ENCODE results near the gene UBE2E1.

Gene UBE2E1

DNA sequence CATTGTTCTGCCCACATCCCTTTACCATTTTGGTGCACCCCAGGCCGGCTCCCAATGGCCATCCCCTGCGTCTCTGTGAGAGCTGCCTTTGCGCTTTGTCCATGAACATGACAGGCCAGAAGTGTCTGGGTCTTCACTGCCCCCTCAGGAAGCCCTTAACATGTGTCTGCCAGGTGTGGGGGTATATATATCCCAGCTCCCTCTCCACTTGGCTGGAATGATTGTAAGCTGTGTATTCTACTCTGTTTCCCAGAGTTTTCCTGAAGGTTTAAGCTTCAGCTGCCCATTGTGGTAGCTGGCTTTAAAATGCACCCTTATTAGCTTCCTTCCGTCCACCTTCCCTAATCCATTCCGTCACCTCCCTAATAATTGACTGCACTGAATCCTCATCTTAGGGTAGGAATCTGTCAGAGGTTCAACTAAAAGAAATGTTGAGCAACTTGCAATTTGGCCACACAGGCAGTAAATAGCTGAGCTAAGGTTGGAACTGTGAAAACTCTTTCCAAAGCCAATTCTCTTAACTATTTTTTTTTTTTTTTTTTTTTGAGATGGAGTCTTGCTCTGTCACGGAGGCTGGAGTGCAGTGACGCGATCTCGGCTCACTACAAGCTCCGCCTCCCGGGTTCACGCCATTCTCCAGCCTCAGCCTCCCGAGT, 30.4 kb upstream of the UBE2E1 start:
- Histone ChIP-seq H3K4me3 (no peak overlapping the region), H3K27ac (no peak overlapping the region), H3K27me3 (no peaks in the 10 kb centered on the region), H3K36me3 (no peaks in the 10 kb centered on the region), H3K4me1 (peaks cover 0 to 5% (median 2%) of the 10 kb centered on the region in 4 donors), H3K9me3 (no peaks in the 10 kb centered on the region)
- TF ChIP-seq, protein P1, sequence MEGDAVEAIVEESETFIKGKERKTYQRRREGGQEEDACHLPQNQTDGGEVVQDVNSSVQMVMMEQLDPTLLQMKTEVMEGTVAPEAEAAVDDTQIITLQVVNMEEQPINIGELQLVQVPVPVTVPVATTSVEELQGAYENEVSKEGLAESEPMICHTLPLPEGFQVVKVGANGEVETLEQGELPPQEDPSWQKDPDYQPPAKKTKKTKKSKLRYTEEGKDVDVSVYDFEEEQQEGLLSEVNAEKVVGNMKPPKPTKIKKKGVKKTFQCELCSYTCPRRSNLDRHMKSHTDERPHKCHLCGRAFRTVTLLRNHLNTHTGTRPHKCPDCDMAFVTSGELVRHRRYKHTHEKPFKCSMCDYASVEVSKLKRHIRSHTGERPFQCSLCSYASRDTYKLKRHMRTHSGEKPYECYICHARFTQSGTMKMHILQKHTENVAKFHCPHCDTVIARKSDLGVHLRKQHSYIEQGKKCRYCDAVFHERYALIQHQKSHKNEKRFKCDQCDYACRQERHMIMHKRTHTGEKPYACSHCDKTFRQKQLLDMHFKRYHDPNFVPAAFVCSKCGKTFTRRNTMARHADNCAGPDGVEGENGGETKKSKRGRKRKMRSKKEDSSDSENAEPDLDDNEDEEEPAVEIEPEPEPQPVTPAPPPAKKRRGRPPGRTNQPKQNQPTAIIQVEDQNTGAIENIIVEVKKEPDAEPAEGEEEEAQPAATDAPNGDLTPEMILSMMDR (IDR thresholded peaks at IDR 0.05) = no peak
- DNase-seq = no peak
- intact Hi-C loops (cut with DNase I; ENCODE audit: low total_unique reads) = no loop called here

DNA sequence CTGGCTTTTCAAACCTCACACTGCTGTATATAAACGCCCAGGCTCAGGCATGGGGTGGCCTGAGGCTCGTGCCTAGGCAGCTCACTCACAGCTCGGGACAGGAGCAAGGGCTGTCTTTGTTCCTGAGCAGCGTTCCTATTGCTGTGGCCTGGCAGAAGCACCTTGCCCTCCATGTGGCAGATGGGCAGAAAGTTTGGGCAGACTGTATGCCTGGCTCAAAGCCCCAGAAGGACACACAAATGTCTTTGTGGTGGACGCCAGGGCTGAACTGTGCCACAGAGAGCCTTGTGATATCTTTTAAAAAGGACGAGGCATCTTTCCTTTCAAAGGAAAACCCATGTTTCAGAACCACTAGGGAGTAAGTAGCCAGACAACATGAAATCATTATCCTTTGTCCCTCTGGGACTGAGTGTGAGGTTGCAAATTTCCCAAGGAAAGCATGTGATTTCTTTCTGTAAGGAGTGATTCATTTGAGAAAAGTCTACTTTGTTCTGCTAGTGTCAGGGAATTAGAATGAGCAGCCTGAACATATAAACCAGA, 29.3 kb upstream of the UBE2E1 start:
- DNase-seq = peak in 1 of 2 donors; percentile 25
- peak overlapping the region; percentile 24 to 52 for H3K27ac ChIP-seq
- H3K27me3 ChIP-seq = no peaks in the 10 kb centered on the region
- H3K36me3 ChIP-seq = no peaks in the 10 kb centered on the region
- peaks cover 0 to 5% (median 2%) of the 10 kb centered on the region in 4 donors for H3K4me1 ChIP-seq
- no peak overlapping the region for H3K4me3 ChIP-seq
- intact Hi-C loops (cut with DNase I; ENCODE audit: low total_unique reads) = no loop called here
- TF ChIP-seq, protein P1 (IDR thresholded peaks at IDR 0.05) = no peak
- H3K9me3 ChIP-seq = no peaks in the 10 kb centered on the region

DNA sequence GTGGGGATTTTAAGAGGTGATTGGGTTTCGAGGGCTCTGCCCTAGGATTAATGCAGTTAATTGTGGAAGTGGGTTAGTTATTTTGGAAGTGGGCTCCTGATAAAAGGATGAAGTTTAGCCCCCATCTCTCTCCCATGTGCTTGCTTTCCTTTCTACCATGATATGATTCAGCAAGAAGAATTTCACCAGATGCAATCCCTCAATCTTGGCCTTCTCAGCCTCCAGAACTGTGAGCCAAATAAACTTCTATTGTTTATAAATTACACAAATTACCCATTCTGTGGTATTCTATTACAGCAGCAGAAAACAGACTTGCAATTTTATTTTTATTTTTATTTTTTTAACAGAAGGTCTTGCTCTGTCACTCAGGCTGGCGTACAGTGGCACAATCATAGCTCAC, 27.3 kb upstream of the UBE2E1 start:
- DNase-seq = no peak
- no peaks in the 10 kb centered on the region for H3K9me3 ChIP-seq
- peaks cover 0 to 5% (median 2%) of the 10 kb centered on the region in 4 donors for H3K4me1 ChIP-seq
- intact Hi-C loops (cut with DNase I; ENCODE audit: low total_unique reads) = no loop called here
- H3K27me3 ChIP-seq = peaks cover 0 to 4% of the 10 kb centered on the region in 2 donors
- no peak overlapping the region for H3K4me3 ChIP-seq
- H3K27ac ChIP-seq = no peak overlapping the region
- TF ChIP-seq, protein P1 (IDR thresholded peaks at IDR 0.05) = no peak
- no peaks in the 10 kb centered on the region for H3K36me3 ChIP-seq

DNA sequence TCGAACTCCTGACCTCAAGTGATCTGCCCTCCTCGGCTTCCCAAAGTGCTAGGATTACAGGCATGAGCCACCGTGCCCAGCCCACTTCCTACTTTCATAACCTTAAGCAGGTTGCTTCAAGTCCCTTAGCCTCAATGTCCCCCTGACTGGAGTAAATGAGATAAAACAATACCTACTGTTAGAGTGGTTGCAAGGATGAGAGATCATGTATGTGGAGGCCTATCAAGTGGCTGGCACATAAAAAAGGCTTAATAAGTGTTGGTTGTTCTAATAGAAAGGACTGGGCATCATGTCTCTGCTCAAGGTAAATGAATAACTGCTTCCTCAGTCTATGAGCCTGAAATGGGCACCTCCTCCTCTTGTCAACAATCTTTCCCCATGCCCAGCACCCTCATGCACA, 25.9 kb upstream of the UBE2E1 start:
- TF ChIP-seq, protein P1 (IDR thresholded peaks at IDR 0.05) = no peak
- Histone ChIP-seq H3K9me3 (no peaks in the 10 kb centered on the region), H3K27ac (no peak overlapping the region), H3K4me1 (peaks cover 0 to 5% (median 2%) of the 10 kb centered on the region in 4 donors), H3K4me3 (no peak overlapping the region), H3K36me3 (no peaks in the 10 kb centered on the region), H3K27me3 (peaks cover 0 to 4% of the 10 kb centered on the region in 2 donors)
- DNase-seq = no peak
- intact Hi-C loops (cut with DNase I; ENCODE audit: low total_unique reads) = no loop called here

DNA sequence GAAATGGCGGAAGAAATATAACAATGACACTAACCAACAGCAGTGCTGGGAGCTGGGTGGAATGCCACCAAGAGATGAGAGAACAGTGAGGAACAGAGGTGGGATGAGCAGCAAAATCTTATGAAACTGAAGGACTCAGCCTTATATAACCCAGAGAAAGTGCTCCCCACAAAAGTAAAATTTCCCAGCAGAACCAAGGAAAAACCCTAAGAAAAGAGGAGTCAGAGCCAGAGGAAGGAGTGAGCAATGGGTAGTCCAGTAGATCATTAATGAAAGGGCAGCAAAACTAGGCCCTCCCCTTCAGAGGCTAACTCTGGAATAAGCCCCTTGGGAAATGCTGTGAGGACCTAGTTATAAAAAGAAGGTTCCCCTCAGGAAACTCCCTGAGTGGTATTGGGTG, 24.7 kb upstream of the UBE2E1 start:
- Histone ChIP-seq H3K27ac (no peak overlapping the region), H3K4me1 (peaks cover 0 to 4% (median 2%) of the 10 kb centered on the region in 4 donors), H3K4me3 (no peak overlapping the region), H3K27me3 (peaks cover 0 to 4% of the 10 kb centered on the region in 2 donors), H3K9me3 (no peaks in the 10 kb centered on the region), H3K36me3 (no peaks in the 10 kb centered on the region)
- no peak for DNase-seq
- TF ChIP-seq, protein P1 (IDR thresholded peaks at IDR 0.05) = no peak
- intact Hi-C loops (cut with DNase I; ENCODE audit: low total_unique reads) = no loop called here
